COLO668 (cell line): Measurements from ENCODE around the gene MAP6D1.
"Not testable (repeated sequence)": the region's sequence is repeated elsewhere in the genome, so short reads cannot be mapped to it uniquely, and the experiment has no call there.

Experiments used
- DNase-seq: peaks from one replicate; lab custom pipeline; 2025; ENCODE audit not compliant: unreplicated experiment; lab: John Stamatoyannopoulos, UW

Gene MAP6D1

GRCh38 chr3:183801601-183802000 lies 23.8 kb downstream of the MAP6D1 start:
- DNase-seq = no peak

- DNase-seq = no peak
These were observed 25.0 kb downstream of the MAP6D1 start for GRCh38 chr3:183800243-183800863.

- DNase-seq = no peak
These were observed 25.9 kb downstream of the MAP6D1 start for GRCh38 chr3:183799461-183799860.

- no peak for DNase-seq
These were observed 27.4 kb downstream of the MAP6D1 start for GRCh38 chr3:183797996-183798395.

- DNase-seq = no peak
These were observed 29.0 kb downstream of the MAP6D1 start for GRCh38 chr3:183796372-183796771.

GRCh38 chr3:183794452-183794851 lies 30.9 kb downstream of the MAP6D1 start:
- no peak for DNase-seq

GRCh38 chr3:183792976-183793375 lies 32.4 kb downstream of the MAP6D1 start:
- no peak for DNase-seq

- DNase-seq = no peak
These were observed 34.7 kb downstream of the MAP6D1 start for GRCh38 chr3:183790700-183791099.

- no peak for DNase-seq
These were observed 35.6 kb downstream of the MAP6D1 start for GRCh38 chr3:183789826-183790225.

- not testable (repeated sequence) for DNase-seq
These were observed 40.9 kb downstream of the MAP6D1 start for GRCh38 chr3:183784503-183784902.

- no peak for DNase-seq
These were observed 42.7 kb downstream of the MAP6D1 start for GRCh38 chr3:183782576-183783276.

- DNase-seq = no peak
These were observed 44.1 kb downstream of the MAP6D1 start for GRCh38 chr3:183781246-183781645.

GRCh38 chr3:183779896-183780465 lies 45.4 kb downstream of the MAP6D1 start:
- DNase-seq = no peak

- DNase-seq = no peak
These were observed 48.3 kb downstream of the MAP6D1 start for GRCh38 chr3:183777016-183777618.

- DNase-seq = not testable (repeated sequence)
These were observed 48.9 kb downstream of the MAP6D1 start for GRCh38 chr3:183776451-183776850.

- no peak for DNase-seq
These were observed 49.6 kb downstream of the MAP6D1 start for GRCh38 chr3:183775781-183776180.

GRCh38 chr3:183774631-183775030 lies 50.7 kb downstream of the MAP6D1 start:
- DNase-seq = no peak

- DNase-seq = no peak
These were observed 55.9 kb downstream of the MAP6D1 start for GRCh38 chr3:183769453-183769852.

GRCh38 chr3:183768114-183768513 lies 57.3 kb downstream of the MAP6D1 start:
- no peak for DNase-seq

GRCh38 chr3:183766745-183767606 lies 58.4 kb downstream of the MAP6D1 start:
- peak; percentile 44 for DNase-seq

- no peak for DNase-seq
These were observed 59.3 kb downstream of the MAP6D1 start for GRCh38 chr3:183766107-183766506.
